MM.1S (cell line): Measurements from ENCODE around the gene NR1H3.
"Not testable (repeated sequence)": the region's sequence is repeated elsewhere in the genome, so short reads cannot be mapped to it uniquely, and the experiment has no call there.

Experiments
- DNase-seq: peaks from one replicate; pipeline ENCODE4 v3.0.0-alpha.2; 2015
- H2AFZ ChIP-seq: fragments of 300-600 bp; sonication (generic); 2 replicates; pipeline ENCODE4 v1.6.0; 2016; ENCODE audit warnings: antibody characterized with exemption, low read length
- H3F3A ChIP-seq: fragments of 300-600 bp; sonication (generic); 2 replicates; pipeline ENCODE4 v1.6.1; 2016; ENCODE audit warnings: mild to moderate bottlenecking, antibody characterized with exemption, low read length, moderate library complexity, mixed read lengths; ENCODE audit not compliant: insufficient read depth
- H3K27ac ChIP-seq: fragments of 300-600 bp; sonication (generic); 2 replicates; pipeline ENCODE4 v1.5.1; 2016; ENCODE audit warnings: mild to moderate bottlenecking, low read length
- H3K27me3 ChIP-seq: fragments of 300-600 bp; sonication (generic); replicated peaks from 2 replicates; pipeline ENCODE4 v1.6.0; 2016; ENCODE audit warnings: low read length; ENCODE audit not compliant: insufficient read depth
- H3K36me3 ChIP-seq: fragments of 300-600 bp; sonication (generic); replicated peaks from 2 replicates; pipeline ENCODE4 v1.6.1; 2016; ENCODE audit warnings: mild to moderate bottlenecking, low read length, mixed read lengths; ENCODE audit not compliant: insufficient read depth
- H3K4me1 ChIP-seq: fragments of 300-600 bp; sonication (generic); 2 replicates; pipeline ENCODE4 v1.6.1; 2016; ENCODE audit warnings: low read length, mixed read lengths
- H3K4me2 ChIP-seq: fragments of 300-600 bp; sonication (generic); 2 replicates; pipeline ENCODE4 v1.6.0; 2016; ENCODE audit warnings: low read depth, low read length
- H3K4me3 ChIP-seq: fragments of 300-600 bp; sonication (generic); 2 replicates; pipeline ENCODE4 v1.5.1; 2016; ENCODE audit warnings: low read length, mixed read lengths
- H3K79me2 ChIP-seq: fragments of 300-600 bp; sonication (generic); 2 replicates; pipeline ENCODE4 v1.6.1; 2016; ENCODE audit warnings: mixed run types, low read length, mixed read lengths
- H3K9ac ChIP-seq: fragments of 300-600 bp; sonication (generic); 2 replicates; pipeline ENCODE4 v1.6.1; 2016; ENCODE audit warnings: low read length, mixed read lengths
- H3K9me2 ChIP-seq: fragments of 300-600 bp; sonication (generic); replicated peaks from 2 replicates; pipeline ENCODE4 v1.6.1; 2016; ENCODE audit warnings: mild to moderate bottlenecking, low read length, mixed read lengths; ENCODE audit not compliant: insufficient read depth
- H3K9me3 ChIP-seq: fragments of 300-600 bp; sonication (generic); replicated peaks from 2 replicates; pipeline ENCODE4 v1.6.1; 2016; ENCODE audit warnings: mild to moderate bottlenecking, low read length, mixed read lengths; ENCODE audit not compliant: insufficient read depth
- H4K20me1 ChIP-seq: fragments of 300-600 bp; sonication (generic); 2 replicates; pipeline ENCODE4 v1.6.1; 2016; ENCODE audit warnings: mild to moderate bottlenecking, low read length, moderate library complexity, mixed read lengths; ENCODE audit not compliant: insufficient read depth
- CTCF ChIP-seq: fragments of 300-600 bp; sonication (generic); IDR thresholded peaks from 2 replicates; pipeline ENCODE4 v1.5.1; 2016; ENCODE audit warnings: antibody characterized with exemption, low read length, mixed read lengths
- EZH2 ChIP-seq: fragments of 300-600 bp; sonication (generic); optimal IDR thresholded peaks from 2 replicates; pipeline ENCODE3; 2017; ENCODE audit warnings: low read depth, mild to moderate bottlenecking, antibody characterized with exemption, low read length, mixed read lengths
- EZH2phosphoT487 ChIP-seq: fragments of 300-600 bp; sonication (generic); IDR thresholded peaks from 2 replicates; pipeline ENCODE4 v1.6.1; 2018; ENCODE audit warnings: antibody characterized with exemption, low read length

NR1H3 gene

GRCh38 chr11:47257517-47258316, at the start of gene NR1H3:
Gene NR1H3, plus strand, starts transcription at chr11:47257996. Its CDS starts 1,221 bp downstream, at chr11:47259217.
- no peaks in the 10 kb centered on the region for H3K4me1 ChIP-seq
- no peaks in the 10 kb centered on the region for H3K9me2 ChIP-seq
- no peaks in the 10 kb centered on the region for H3K27me3 ChIP-seq
- no peak for DNase-seq
- H3F3A ChIP-seq, result no peaks in the 10 kb centered on the region
- no peaks in the 10 kb centered on the region for H3K36me3 ChIP-seq
- H3K4me3 ChIP-seq, result no peak within 1 kb of the TSS
- H2AFZ ChIP-seq, result no peak within 1 kb of the TSS
- no peaks in the 10 kb centered on the region for H4K20me1 ChIP-seq
- H3K79me2 ChIP-seq, result no peaks in the 10 kb centered on the region
- TF ChIP-seq EZH2 (no peak), CTCF (no peak), EZH2phosphoT487 (no peak)
- no peak within 1 kb of the TSS for H3K9ac ChIP-seq
- H3K9me3 ChIP-seq, result no peaks in the 10 kb centered on the region
- H3K4me2 ChIP-seq, result no peak within 1 kb of the TSS
- H3K27ac ChIP-seq, result no peak within 1 kb of the TSS

DNA sequence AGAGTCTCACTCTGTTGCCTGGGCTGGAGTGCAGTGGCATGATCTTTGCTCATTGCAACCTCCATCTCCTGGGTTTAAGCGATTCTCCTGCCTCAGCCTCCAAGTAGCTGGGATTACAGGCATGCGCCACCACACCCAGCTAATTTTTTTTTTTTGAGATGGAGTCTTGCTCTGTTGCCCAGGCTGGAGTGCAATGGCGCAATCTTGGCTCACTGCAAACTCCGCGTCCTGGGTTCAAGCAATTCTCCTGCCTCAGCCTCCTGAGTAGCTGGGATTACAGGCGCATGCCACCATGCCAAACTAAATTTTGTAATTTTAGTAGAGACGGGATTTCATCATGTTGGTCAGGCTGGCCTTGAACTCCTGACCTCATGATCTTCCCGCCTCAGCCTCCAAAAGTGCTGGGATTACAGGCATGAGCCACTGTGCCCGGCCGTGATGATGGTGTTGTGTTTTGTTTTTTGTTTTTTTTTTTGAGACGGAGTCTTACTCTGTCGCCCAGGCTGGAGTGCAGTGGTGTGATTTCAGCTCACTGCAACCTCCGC, 49.7 kb upstream of the NR1H3 start:
- not testable (repeated sequence) for H3K79me2 ChIP-seq, H4K20me1 ChIP-seq, H2AFZ ChIP-seq, H3K27me3 ChIP-seq, H3K9me2 ChIP-seq, H3K4me3 ChIP-seq, H3K27ac ChIP-seq, H3K4me1 ChIP-seq, H3K4me2 ChIP-seq, H3K9me3 ChIP-seq, H3K36me3 ChIP-seq, H3F3A ChIP-seq, DNase-seq, H3K9ac ChIP-seq

DNA sequence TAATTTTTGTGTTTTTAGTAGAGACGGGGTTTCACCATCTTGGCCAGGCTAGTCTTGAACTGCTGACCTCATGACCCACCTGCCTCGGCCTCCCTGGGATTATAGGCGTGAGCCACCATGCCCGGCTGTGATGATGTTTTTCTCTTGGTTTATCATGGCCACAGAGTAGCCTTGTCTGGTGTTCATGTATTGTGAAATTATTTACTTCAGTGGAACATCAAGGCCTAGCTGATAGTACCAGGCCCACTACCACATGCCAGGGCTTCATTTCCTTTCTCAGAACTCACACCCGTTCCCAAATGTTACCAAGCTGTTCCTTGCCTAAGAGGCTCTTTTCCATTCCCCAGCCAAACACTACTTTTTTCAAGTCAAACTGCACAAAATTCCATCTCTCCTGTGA, 49.2 kb upstream of the NR1H3 start:
- Histone ChIP-seq H3K4me3 (no peak overlapping the region), H3K36me3 (no peaks in the 10 kb centered on the region), H3F3A (no peaks in the 10 kb centered on the region), H3K4me2 (no peak overlapping the region), H3K9me3 (no peaks in the 10 kb centered on the region), H2AFZ (no peak overlapping the region), H3K27me3 (no peaks in the 10 kb centered on the region), H3K27ac (no peak overlapping the region), H4K20me1 (no peaks in the 10 kb centered on the region), H3K4me1 (no peaks in the 10 kb centered on the region), H3K9me2 (no peaks in the 10 kb centered on the region), H3K9ac (no peak overlapping the region), H3K79me2 (no peaks in the 10 kb centered on the region)
- no peak for TF ChIP-seq EZH2
- no peak for DNase-seq

GRCh38 chr11:47212938-47213337, 44.9 kb upstream of the NR1H3 start:
- no peak overlapping the region for H3K9ac ChIP-seq
- H3K4me3 ChIP-seq, result no peak overlapping the region
- no peak overlapping the region for H3K4me2 ChIP-seq
- no peak overlapping the region for H2AFZ ChIP-seq
- peaks cover 9% of the 10 kb centered on the region for H3K4me1 ChIP-seq
- H3F3A ChIP-seq, result peaks cover 13% of the 10 kb centered on the region
- no peak for DNase-seq
- H3K27ac ChIP-seq, result no peak overlapping the region
- TF ChIP-seq EZH2 (no peak), EZH2phosphoT487 (no peak), CTCF (no peak)
- no peaks in the 10 kb centered on the region for H3K9me3 ChIP-seq
- H4K20me1 ChIP-seq, result no peaks in the 10 kb centered on the region
- H3K9me2 ChIP-seq, result no peaks in the 10 kb centered on the region
- peaks cover 16% of the 10 kb centered on the region for H3K79me2 ChIP-seq
- H3K36me3 ChIP-seq, result no peaks in the 10 kb centered on the region
- H3K27me3 ChIP-seq, result no peaks in the 10 kb centered on the region
